ENCODE data around the gene COX6B2. TPM values are rescaled to one million over a fixed set of nuclear protein-coding genes. Genes with fewer than 3 reads are reported as not detected.

The COX6B2 gene
- total and polyA plus RNA-seq, 2 of the 8 experiments (the other 6 are each of a cell fraction or from before 2014, with no cell fraction given) = 4.9 to 6.4 TPM

- TF ChIP-seq SIRT6 (IDR thresholded peaks at IDR 0.05; ENCODE audit: low read length) (no peak), CHD2 (IDR thresholded peaks at IDR 0.05; ENCODE audit: low read length) (no peak), SAP30 (IDR thresholded peaks at IDR 0.05; ENCODE audit: insufficient read depth, insufficient replicate concordance, low read length) (peak; percentile 9), TBP (IDR thresholded peaks at IDR 0.05; ENCODE audit: low read depth, low read length) (no peak), KDM1A (IDR thresholded peaks at IDR 0.05; ENCODE audit: borderline replicate concordance, low read length) (no peak), SP4 (IDR thresholded peaks at IDR 0.05; ENCODE audit: low read length) (0 out of 2 replicates have a peak, but pooled peaks have one; percentile 90), HDAC2 (IDR thresholded peaks at IDR 0.05; ENCODE audit: borderline replicate concordance in 1 of 2, low read depth in 2 of 2, low read length in 2 of 2) (no peak), SIN3A (conservative IDR thresholded peaks at IDR 0.05 in 1 of 2, IDR thresholded peaks at IDR 0.05 in 1 of 2; ENCODE audit: low read depth in 1 of 2, low read length in 2 of 2) (0 out of 4 replicates have a peak, but pooled peaks of 1 of the 2 experiments have one; percentile 17), KDM4A (IDR thresholded peaks at IDR 0.05; ENCODE audit: low read depth, low read length, severe bottlenecking) (peak; percentile 7), RAD21 (IDR thresholded peaks at IDR 0.05 in 1 of 2, conservative IDR thresholded peaks at IDR 0.05 in 1 of 2; ENCODE audit: low read depth in 2 of 2, low read length in 2 of 2) (no peak), NANOG (IDR thresholded peaks at IDR 0.05; ENCODE audit: insufficient read depth, low read depth, low read length, poor library complexity, severe bottlenecking) (no peak), PHF8 (conservative IDR thresholded peaks at IDR 0.05; ENCODE audit: low read depth, low read length) (peak; percentile 5; the same call in 1 of the 2 replicates), TCF12 (IDR thresholded peaks at IDR 0.05; ENCODE audit: low read depth, low read length) (no peak), CREB1 (IDR thresholded peaks at IDR 0.05) (no peak), ZNF274 (IDR thresholded peaks at IDR 0.05; ENCODE audit: borderline replicate concordance, extremely low read depth, low read length) (no peak), YY1 (IDR thresholded peaks at IDR 0.05; ENCODE audit: low read depth, low read length) (no peak)
- TF ChIP-seq, protein P1, sequence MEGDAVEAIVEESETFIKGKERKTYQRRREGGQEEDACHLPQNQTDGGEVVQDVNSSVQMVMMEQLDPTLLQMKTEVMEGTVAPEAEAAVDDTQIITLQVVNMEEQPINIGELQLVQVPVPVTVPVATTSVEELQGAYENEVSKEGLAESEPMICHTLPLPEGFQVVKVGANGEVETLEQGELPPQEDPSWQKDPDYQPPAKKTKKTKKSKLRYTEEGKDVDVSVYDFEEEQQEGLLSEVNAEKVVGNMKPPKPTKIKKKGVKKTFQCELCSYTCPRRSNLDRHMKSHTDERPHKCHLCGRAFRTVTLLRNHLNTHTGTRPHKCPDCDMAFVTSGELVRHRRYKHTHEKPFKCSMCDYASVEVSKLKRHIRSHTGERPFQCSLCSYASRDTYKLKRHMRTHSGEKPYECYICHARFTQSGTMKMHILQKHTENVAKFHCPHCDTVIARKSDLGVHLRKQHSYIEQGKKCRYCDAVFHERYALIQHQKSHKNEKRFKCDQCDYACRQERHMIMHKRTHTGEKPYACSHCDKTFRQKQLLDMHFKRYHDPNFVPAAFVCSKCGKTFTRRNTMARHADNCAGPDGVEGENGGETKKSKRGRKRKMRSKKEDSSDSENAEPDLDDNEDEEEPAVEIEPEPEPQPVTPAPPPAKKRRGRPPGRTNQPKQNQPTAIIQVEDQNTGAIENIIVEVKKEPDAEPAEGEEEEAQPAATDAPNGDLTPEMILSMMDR (IDR thresholded peaks at IDR 0.05; ENCODE audit: control extremely low read depth in 1 of 3, insufficient read depth in 1 of 3, low read depth in 1 of 3, low read length in 3 of 3) = no peak
These were observed 30.6 kb upstream of the COX6B2 start (continued) for GRCh38 chr19:55384920-55385723.

Data from H1 (cell line).